ENCODE data around the gene MRS2.

- TF ChIP-seq CTCF (IDR thresholded peaks at IDR 0.05): no peak
- TF ChIP-seq POLR2A (IDR thresholded peaks at IDR 0.05; ENCODE audit: low read depth): no peak
- TF ChIP-seq EP300 (IDR thresholded peaks at IDR 0.05): no peak
These were observed 46.3 kb upstream of the MRS2 start for GRCh38 chr6:24356310-24356973.
